ENCODE measurements around the gene SHCBP1.

DNA sequence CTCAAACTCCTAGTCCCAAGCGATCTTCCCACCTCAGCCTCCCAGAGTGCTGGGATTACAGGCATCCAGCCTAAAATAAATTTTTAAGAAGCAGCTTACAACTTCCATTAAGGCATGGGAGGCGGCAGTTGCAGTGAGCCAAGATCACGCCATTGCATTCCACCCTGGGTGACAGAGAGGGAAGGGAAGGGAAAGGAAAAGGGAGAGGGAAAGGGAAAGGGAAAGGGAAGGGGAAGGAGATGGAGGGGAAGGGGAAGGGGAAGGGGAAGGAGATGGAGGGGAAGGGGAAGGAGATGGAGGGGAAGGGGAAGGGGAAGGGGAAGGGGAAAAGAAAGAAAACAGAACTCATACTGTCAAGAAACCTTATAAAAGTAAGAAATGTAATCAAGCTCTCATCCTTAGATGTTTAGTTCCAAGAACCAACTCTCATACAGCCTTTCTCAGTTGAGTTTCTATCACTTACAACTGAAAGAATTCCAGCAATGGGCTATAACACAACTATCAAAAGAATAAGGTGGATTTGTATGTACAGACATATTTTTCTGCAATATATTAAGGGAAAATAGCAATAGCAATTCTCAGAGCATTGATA, 43.1 kb downstream of the SHCBP1 start:
- TF ChIP-seq, protein P1, sequence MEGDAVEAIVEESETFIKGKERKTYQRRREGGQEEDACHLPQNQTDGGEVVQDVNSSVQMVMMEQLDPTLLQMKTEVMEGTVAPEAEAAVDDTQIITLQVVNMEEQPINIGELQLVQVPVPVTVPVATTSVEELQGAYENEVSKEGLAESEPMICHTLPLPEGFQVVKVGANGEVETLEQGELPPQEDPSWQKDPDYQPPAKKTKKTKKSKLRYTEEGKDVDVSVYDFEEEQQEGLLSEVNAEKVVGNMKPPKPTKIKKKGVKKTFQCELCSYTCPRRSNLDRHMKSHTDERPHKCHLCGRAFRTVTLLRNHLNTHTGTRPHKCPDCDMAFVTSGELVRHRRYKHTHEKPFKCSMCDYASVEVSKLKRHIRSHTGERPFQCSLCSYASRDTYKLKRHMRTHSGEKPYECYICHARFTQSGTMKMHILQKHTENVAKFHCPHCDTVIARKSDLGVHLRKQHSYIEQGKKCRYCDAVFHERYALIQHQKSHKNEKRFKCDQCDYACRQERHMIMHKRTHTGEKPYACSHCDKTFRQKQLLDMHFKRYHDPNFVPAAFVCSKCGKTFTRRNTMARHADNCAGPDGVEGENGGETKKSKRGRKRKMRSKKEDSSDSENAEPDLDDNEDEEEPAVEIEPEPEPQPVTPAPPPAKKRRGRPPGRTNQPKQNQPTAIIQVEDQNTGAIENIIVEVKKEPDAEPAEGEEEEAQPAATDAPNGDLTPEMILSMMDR (IDR thresholded peaks at IDR 0.05), result no peak
- TF ChIP-seq EZH2 (IDR thresholded peaks at IDR 0.05), result no peak
